ENCODE results near the gene DOCK10.

DOCK10 gene

DNA sequence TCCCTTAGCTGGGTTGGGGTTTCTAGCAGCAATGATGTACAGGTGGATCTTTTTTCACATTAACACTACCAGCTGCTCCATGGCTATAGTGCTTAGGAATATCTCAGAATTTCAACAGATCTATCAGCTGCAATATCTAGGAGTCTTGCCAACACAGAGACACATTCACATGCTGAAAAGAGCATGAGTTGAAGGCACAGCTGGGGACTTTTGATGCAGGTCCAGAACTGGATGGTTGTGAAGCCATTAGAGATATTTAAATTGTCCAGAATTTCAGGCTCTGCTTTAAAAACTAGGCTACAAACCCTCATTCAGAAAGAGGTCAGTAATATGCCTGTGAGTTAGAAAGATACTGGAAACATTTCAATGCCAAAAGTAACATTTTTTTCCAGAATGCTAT is 203.9 kb downstream of the DOCK10 start:
- no peak for TF ChIP-seq TEAD4 (IDR thresholded peaks at IDR 0.05)

DNA sequence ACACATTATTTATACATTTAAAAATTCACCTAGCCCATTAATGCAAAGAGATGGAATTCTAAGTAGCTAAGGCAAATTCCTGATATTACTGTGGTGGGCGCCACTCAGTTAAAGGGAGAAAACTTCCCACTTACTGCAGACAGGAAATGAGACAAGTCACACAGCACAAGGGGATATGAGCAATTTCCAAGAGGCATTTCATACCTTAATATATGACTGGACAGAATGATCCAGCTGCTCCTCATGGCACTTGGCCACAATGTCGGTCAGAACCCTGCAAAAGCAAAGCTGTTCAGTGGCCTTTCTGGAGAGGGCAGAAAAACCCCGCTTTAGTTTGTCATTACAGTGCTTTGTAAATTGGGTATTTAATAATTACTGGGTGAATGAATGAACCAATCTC is 204.7 kb downstream of the DOCK10 start:
- TF ChIP-seq FOXM1 (IDR thresholded peaks at IDR 0.05; ENCODE audit: borderline replicate concordance, low read depth): no peak
- TF ChIP-seq TCF12 (IDR thresholded peaks at IDR 0.05; ENCODE audit: low read depth): no peak
- no peak for TF ChIP-seq RAD21 (IDR thresholded peaks at IDR 0.05; ENCODE audit: low read depth)
- no peak for TF ChIP-seq CEBPB (IDR thresholded peaks at IDR 0.05)
- TF ChIP-seq ZBTB7A (IDR thresholded peaks at IDR 0.05; ENCODE audit: low read depth): no peak
- TF ChIP-seq, protein P1, sequence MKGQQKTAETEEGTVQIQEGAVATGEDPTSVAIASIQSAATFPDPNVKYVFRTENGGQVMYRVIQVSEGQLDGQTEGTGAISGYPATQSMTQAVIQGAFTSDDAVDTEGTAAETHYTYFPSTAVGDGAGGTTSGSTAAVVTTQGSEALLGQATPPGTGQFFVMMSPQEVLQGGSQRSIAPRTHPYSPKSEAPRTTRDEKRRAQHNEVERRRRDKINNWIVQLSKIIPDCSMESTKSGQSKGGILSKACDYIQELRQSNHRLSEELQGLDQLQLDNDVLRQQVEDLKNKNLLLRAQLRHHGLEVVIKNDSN (IDR thresholded peaks at IDR 0.05): no peak
- no peak for TF ChIP-seq NFIC (IDR thresholded peaks at IDR 0.05)
- TF ChIP-seq TAF1 (IDR thresholded peaks at IDR 0.05; ENCODE audit: low read depth): no peak
- TF ChIP-seq YY1 (IDR thresholded peaks at IDR 0.05; ENCODE audit: low read depth): no peak
- TF ChIP-seq CREB1 (IDR thresholded peaks at IDR 0.05; ENCODE audit: low read depth): no peak
- TF ChIP-seq, protein P2, sequence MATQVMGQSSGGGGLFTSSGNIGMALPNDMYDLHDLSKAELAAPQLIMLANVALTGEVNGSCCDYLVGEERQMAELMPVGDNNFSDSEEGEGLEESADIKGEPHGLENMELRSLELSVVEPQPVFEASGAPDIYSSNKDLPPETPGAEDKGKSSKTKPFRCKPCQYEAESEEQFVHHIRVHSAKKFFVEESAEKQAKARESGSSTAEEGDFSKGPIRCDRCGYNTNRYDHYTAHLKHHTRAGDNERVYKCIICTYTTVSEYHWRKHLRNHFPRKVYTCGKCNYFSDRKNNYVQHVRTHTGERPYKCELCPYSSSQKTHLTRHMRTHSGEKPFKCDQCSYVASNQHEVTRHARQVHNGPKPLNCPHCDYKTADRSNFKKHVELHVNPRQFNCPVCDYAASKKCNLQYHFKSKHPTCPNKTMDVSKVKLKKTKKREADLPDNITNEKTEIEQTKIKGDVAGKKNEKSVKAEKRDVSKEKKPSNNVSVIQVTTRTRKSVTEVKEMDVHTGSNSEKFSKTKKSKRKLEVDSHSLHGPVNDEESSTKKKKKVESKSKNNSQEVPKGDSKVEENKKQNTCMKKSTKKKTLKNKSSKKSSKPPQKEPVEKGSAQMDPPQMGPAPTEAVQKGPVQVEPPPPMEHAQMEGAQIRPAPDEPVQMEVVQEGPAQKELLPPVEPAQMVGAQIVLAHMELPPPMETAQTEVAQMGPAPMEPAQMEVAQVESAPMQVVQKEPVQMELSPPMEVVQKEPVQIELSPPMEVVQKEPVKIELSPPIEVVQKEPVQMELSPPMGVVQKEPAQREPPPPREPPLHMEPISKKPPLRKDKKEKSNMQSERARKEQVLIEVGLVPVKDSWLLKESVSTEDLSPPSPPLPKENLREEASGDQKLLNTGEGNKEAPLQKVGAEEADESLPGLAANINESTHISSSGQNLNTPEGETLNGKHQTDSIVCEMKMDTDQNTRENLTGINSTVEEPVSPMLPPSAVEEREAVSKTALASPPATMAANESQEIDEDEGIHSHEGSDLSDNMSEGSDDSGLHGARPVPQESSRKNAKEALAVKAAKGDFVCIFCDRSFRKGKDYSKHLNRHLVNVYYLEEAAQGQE (IDR thresholded peaks at IDR 0.05; ENCODE audit: low read depth): no peak
- TF ChIP-seq EP300 (IDR thresholded peaks at IDR 0.05; ENCODE audit: borderline replicate concordance): no peak
- TF ChIP-seq, protein P3, sequence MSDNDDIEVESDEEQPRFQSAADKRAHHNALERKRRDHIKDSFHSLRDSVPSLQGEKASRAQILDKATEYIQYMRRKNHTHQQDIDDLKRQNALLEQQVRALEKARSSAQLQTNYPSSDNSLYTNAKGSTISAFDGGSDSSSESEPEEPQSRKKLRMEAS (IDR thresholded peaks at IDR 0.05): no peak

DNA sequence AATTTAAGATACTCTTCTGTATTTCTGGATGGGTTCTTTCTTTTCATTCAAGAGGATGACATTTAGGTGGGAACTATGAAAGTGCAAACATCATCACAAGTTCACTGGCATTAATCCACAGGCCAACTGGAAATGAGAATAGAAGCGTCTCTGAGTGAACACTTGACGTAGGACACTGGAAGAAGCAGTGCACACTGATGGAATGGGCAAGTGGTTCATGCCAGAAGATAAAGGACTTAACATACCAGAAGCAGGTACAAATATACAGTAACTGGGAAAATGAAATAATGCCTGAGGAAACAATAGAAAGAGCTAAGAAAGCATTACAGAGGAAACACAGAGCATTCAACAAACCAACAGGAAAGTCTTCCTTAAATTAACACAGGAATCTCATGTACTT is 205.2 kb downstream of the DOCK10 start:
- TF ChIP-seq NFIC (IDR thresholded peaks at IDR 0.05) (no peak), TCF12 (IDR thresholded peaks at IDR 0.05; ENCODE audit: low read depth) (no peak), ZBTB7A (IDR thresholded peaks at IDR 0.05; ENCODE audit: low read depth) (no peak), TEAD4 (IDR thresholded peaks at IDR 0.05) (no peak), EGR1 (IDR thresholded peaks at IDR 0.05) (no peak), TAF1 (IDR thresholded peaks at IDR 0.05; ENCODE audit: low read depth) (no peak), CEBPB (IDR thresholded peaks at IDR 0.05) (no peak), YY1 (IDR thresholded peaks at IDR 0.05; ENCODE audit: low read depth) (no peak), EP300 (IDR thresholded peaks at IDR 0.05; ENCODE audit: borderline replicate concordance) (no peak), RAD21 (IDR thresholded peaks at IDR 0.05; ENCODE audit: low read depth) (no peak), FOXM1 (IDR thresholded peaks at IDR 0.05; ENCODE audit: borderline replicate concordance, low read depth) (no peak)
- TF ChIP-seq, protein P3 (IDR thresholded peaks at IDR 0.05): no peak
- TF ChIP-seq, protein P2 (IDR thresholded peaks at IDR 0.05; ENCODE audit: low read depth): no peak
- TF ChIP-seq, protein P1 (IDR thresholded peaks at IDR 0.05): no peak

DNA sequence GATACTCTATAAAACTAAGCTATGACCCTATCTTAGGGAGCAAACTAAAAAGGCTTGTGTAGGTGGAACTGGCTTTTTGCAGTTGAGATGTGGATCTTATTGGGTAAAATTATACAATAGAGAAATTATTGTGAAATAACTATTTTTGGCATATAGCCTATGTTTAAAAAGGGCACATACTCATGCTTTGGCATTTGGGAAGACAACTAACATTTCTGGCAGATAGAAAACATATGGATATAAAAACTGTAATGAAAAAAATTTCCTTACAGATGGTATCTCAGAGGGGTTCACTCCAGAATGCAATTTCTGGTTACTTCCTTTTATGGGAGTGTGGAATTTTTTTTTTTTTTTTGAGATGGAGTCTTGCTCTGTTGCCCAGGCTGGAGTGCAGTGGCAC is 206.0 kb downstream of the DOCK10 start:
- TF ChIP-seq CEBPB (IDR thresholded peaks at IDR 0.05) (no peak), CREB1 (IDR thresholded peaks at IDR 0.05; ENCODE audit: low read depth) (no peak)

DNA sequence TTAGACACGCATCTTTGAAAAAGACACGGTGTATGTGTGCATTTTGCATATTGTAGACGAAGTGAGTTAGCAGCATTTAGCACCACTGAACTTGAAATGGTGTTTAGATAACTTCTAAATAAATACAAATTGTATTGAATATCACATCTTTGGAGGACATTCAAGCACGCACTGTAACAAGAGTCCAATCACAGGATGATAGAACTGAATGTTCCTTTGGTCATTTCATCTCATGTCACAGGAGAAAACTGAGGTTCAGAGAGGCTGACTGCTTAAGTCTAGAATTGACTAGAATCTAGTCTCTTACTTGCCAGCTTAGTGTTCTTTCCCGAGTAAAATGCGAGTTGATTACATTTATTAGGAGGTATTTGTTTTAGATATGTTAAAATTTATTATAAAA is 206.9 kb downstream of the DOCK10 start:
- TF ChIP-seq TEAD4 (IDR thresholded peaks at IDR 0.05): no peak

DNA sequence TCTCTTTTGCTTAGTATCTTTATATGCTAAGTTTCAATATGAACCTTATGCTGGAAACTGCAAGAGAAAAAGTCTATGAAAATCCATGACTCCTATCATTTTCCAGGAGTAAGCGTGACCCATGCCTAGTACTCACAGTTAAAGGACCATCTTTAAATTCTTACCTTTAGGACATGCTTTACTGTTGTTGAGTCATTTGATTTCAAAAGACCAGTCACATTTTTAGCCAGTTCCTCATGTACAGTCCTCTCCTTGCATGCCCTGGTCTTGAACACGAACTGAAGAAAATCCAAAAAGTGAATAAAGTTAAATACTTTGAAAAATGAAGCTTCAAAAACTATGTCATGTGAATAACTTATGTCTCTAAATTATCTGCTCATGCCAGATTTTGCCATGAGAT is 208.3 kb downstream of the DOCK10 start:
- TF ChIP-seq YY1 (IDR thresholded peaks at IDR 0.05; ENCODE audit: low read depth) (no peak), ZBTB7A (IDR thresholded peaks at IDR 0.05; ENCODE audit: low read depth) (no peak), EP300 (IDR thresholded peaks at IDR 0.05; ENCODE audit: borderline replicate concordance) (no peak), RAD21 (IDR thresholded peaks at IDR 0.05; ENCODE audit: low read depth) (no peak), CEBPB (IDR thresholded peaks at IDR 0.05) (no peak), TEAD4 (IDR thresholded peaks at IDR 0.05) (no peak), EGR1 (IDR thresholded peaks at IDR 0.05) (no peak), FOXM1 (IDR thresholded peaks at IDR 0.05; ENCODE audit: borderline replicate concordance, low read depth) (no peak), TAF1 (IDR thresholded peaks at IDR 0.05; ENCODE audit: low read depth) (no peak), TCF12 (IDR thresholded peaks at IDR 0.05; ENCODE audit: low read depth) (no peak), CREB1 (IDR thresholded peaks at IDR 0.05; ENCODE audit: low read depth) (no peak), NFIC (IDR thresholded peaks at IDR 0.05) (no peak)
- TF ChIP-seq, protein P2 (IDR thresholded peaks at IDR 0.05; ENCODE audit: low read depth): no peak
- TF ChIP-seq, protein P1 (IDR thresholded peaks at IDR 0.05): no peak
- TF ChIP-seq, protein P3 (IDR thresholded peaks at IDR 0.05): no peak

All from Ishikawa (cell line).